Measurements from ENCODE around the gene ZNF784.

ZNF784 gene

DNA sequence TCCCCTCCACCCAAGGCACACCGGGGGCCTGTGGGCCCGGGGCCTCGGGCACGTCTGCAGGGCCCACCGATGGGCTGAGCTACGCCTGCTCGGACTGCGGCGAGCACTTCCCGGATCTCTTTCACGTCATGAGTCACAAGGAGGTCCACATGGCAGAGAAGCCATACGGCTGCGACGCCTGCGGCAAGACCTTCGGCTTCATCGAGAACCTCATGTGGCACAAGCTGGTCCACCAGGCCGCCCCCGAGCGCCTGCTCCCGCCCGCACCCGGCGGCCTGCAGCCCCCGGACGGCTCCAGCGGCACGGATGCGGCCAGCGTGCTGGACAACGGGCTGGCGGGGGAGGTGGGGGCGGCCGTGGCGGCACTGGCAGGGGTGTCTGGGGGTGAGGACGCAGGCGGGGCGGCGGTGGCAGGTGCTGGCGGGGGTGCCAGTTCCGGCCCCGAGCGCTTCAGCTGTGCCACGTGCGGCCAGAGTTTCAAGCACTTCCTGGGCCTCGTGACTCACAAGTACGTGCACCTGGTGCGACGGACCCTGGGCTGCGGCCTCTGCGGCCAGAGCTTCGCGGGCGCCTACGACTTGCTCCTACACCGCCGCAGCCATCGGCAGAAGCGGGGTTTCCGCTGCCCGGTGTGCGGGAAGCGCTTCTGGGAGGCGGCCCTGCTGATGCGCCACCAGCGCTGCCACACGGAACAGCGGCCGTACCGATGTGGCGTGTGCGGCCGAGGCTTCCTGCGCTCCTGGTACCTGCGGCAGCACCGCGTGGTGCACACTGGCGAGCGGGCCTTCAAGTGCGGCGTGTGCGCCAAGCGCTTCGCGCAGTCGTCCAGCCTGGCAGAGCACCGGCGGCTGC lies 8.6 kb downstream of the ZNF784 start:
- H3K4me3 ChIP-seq (replicated peaks in 1 of 2; ENCODE audit: low read depth in 2 of 2, low read length in 2 of 2) = no peak overlapping the region

DNA sequence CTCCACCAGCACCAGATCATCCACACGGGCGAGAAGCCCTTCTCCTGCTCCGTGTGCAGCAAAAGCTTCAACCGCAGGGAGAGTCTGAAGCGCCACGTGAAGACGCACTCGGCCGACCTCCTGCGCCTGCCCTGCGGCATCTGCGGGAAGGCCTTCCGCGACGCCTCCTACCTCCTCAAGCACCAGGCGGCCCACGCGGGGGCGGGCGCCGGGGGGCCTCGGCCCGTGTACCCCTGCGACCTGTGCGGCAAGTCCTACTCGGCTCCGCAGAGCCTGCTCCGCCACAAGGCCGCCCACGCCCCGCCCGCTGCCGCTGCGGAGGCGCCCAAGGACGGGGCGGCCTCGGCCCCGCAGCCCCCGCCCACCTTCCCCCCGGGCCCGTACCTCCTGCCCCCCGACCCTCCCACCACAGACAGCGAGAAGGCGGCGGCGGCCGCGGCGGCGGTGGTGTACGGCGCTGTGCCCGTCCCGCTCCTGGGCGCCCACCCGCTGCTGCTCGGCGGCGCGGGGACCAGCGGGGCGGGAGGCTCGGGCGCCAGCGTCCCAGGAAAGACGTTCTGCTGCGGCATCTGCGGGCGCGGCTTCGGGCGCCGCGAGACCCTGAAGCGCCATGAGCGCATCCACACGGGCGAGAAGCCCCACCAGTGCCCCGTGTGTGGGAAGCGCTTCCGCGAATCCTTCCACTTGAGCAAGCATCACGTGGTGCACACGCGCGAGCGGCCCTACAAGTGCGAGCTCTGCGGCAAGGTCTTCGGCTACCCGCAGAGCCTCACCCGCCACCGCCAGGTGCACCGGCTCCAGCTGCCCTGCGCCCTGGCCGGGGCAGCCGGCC lies 9.4 kb downstream of the ZNF784 start:
- DNase-seq (ENCODE audit: low read depth in 2 of 2) = no peak
- TF ChIP-seq, protein P1, sequence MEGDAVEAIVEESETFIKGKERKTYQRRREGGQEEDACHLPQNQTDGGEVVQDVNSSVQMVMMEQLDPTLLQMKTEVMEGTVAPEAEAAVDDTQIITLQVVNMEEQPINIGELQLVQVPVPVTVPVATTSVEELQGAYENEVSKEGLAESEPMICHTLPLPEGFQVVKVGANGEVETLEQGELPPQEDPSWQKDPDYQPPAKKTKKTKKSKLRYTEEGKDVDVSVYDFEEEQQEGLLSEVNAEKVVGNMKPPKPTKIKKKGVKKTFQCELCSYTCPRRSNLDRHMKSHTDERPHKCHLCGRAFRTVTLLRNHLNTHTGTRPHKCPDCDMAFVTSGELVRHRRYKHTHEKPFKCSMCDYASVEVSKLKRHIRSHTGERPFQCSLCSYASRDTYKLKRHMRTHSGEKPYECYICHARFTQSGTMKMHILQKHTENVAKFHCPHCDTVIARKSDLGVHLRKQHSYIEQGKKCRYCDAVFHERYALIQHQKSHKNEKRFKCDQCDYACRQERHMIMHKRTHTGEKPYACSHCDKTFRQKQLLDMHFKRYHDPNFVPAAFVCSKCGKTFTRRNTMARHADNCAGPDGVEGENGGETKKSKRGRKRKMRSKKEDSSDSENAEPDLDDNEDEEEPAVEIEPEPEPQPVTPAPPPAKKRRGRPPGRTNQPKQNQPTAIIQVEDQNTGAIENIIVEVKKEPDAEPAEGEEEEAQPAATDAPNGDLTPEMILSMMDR (IDR thresholded peaks at IDR 0.05; ENCODE audit: low read depth, low read length) = no peak
- H3K4me3 ChIP-seq (replicated peaks in 1 of 2; ENCODE audit: low read depth in 2 of 2, low read length in 2 of 2) = no peak overlapping the region

More for the DNA sequence above, 8.6 kb downstream of the ZNF784 start:
- no peak for DNase-seq (ENCODE audit: low read depth in 2 of 2)
- TF ChIP-seq, protein P1 (IDR thresholded peaks at IDR 0.05; ENCODE audit: low read depth, low read length) = no peak

DNA sequence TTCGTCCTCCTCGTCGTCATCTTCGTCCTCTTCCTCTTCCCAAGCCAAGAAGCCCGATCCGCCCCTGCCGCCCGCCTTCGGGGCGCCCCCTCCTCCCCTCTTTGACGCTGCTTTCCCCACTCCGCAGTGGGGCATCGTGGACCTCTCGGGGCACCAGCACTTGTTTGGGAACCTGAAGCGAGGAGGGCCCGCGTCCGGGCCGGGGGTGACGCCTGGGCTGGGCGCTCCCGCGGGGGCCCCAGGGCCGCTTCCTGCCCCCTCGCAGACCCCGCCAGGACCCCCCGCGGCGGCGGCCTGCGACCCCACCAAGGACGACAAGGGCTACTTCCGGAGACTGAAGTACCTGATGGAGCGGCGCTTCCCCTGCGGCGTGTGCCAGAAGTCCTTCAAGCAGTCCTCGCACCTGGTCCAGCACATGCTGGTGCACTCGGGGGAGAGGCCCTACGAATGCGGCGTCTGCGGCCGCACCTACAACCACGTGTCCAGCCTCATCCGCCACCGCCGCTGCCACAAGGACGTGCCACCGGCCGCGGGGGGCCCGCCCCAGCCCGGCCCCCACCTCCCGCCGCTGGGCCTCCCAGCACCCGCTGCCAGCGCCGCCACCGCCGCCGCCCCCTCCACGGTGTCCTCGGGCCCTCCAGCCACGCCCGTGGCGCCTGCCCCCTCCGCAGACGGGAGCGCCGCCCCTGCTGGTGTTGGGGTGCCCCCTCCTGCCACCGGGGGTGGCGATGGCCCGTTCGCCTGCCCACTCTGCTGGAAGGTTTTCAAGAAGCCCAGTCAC lies 10.2 kb downstream of the ZNF784 start:
- TF ChIP-seq, protein P1 (IDR thresholded peaks at IDR 0.05; ENCODE audit: low read depth, low read length) = no peak

DNA sequence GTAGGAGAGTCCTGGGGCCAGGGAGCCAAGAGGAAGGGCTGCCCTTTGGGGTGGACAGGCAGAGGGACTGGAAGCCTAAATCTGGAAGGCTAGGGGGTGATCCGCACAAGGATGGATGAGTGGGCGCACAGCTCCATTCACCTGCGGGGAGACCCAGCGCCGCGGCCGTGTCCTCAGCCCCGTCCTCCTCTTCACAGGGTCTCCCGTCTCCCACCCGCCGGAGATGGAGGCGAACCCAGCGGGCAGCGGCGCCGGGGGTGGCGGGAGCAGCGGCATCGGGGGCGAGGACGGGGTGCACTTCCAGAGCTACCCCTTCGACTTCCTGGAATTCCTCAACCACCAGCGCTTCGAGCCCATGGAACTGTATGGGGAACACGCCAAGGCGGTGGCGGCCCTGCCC lies 11.0 kb downstream of the ZNF784 start:
- no peak overlapping the region for H3K4me3 ChIP-seq (replicated peaks in 1 of 2; ENCODE audit: low read depth in 2 of 2, low read length in 2 of 2)
- TF ChIP-seq, protein P1 (IDR thresholded peaks at IDR 0.05; ENCODE audit: low read depth, low read length) = no peak
- no peak for DNase-seq (ENCODE audit: low read depth in 2 of 2)

More for the DNA sequence above, 10.2 kb downstream of the ZNF784 start:
- no peak overlapping the region for H3K4me3 ChIP-seq (replicated peaks in 1 of 2; ENCODE audit: low read depth in 2 of 2, low read length in 2 of 2)
- no peak for DNase-seq (ENCODE audit: low read depth in 2 of 2)

DNA sequence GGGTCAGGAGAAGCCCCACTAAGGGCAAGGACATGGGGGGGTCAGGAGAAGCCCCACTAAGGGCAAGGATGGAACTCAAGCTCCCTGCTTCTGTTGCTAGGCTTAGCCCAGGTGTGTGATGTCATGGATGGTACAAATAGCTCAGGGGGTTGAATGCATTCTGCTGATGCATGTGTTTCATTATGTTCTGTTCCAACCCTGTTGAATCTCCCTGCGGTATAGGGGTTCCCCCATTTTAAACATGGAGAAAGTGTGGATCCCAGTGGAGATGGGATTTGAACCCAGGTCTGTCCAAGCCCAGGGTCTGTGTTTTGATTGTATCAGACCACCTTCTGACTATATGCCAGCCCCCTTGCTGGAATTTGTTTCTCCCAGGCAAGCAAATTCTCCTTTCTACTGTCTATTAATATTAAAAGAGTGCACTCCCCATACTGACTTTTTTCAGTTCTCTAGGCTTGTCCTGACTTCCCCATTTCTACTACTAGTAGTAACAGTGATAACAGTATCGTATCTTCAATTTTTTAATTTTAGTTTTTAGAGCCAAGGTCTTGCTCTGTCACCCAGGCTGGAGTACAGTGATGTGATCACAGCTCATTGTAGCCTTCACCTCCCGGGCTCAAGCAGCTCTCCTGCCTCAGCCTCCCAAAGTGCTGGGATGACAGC lies 12.3 kb downstream of the ZNF784 start:
- no peak overlapping the region for H3K4me3 ChIP-seq (replicated peaks in 1 of 2; ENCODE audit: low read depth in 2 of 2, low read length in 2 of 2)
- TF ChIP-seq, protein P1 (IDR thresholded peaks at IDR 0.05; ENCODE audit: low read depth, low read length) = no peak
- DNase-seq (ENCODE audit: low read depth in 2 of 2) = no peak
